Activated CD4-positive, alpha-beta T cell treated with anti-CD3 and anti-CD28 coated beads, Interleukin-2, amount 50 U/mL, for 4 hours (primary cell): Measurements from ENCODE around the gene FAM149B1.
A peak's percentile ranks its signal among the peaks of the same experiment; 100 is the strongest.
"Not testable (repeated sequence)": the region's sequence is repeated elsewhere in the genome, so short reads cannot be mapped to it uniquely, and the experiment has no call there.

ENCODE experiments used
- DNase-seq, 2 experiments: peaks; one replicate each; pipeline ENCODE4 v3.0.0-alpha.2; 2020

FAM149B1 gene

DNA sequence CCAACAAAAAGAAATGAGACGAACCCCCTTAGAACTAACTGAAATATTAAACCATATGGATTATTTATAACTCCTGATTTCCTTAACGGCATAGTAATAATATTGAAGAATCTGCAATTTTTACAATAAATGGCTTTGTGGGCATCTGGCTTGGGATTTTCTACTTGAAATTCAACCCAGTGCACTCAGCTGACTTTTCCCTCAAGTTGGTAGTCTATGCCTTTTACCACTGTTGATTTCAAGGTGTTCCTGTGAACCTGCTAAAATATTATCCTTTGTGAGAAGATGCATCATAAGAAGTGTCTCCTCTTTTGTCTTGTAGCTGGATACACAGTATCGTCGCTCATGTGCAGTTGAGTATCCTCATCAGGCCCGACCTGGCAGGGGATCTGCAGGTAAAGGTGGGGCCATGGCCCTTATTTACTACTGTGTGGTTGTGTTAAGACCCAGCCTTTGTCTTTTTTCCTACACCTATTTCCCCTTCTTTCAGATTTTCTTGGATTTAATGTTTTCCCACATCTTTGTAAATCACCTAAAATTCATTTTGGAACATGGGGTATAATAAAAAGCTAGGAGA lies 71.2 kb downstream of the FAM149B1 start:
- no peak for DNase-seq

DNA sequence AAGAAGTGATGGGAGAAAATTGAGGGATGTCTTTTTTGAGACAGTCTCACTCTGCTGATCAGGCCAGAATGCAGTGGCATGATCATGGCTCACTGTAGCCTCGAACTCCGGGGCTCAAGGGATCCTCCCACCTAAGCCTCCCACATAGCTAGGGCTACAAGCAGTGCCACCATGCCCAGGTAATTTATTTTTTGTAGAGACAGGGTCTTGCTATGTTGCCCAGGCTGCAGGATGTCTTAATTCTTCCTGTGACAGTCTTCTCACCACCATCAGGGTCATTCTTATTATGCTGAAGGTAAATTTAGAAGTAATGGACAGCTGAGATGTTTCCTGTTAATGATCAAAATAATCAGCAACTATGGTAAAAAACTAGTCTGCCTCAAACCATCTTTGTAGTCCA lies 72.0 kb downstream of the FAM149B1 start:
- DNase-seq: no peak

DNA sequence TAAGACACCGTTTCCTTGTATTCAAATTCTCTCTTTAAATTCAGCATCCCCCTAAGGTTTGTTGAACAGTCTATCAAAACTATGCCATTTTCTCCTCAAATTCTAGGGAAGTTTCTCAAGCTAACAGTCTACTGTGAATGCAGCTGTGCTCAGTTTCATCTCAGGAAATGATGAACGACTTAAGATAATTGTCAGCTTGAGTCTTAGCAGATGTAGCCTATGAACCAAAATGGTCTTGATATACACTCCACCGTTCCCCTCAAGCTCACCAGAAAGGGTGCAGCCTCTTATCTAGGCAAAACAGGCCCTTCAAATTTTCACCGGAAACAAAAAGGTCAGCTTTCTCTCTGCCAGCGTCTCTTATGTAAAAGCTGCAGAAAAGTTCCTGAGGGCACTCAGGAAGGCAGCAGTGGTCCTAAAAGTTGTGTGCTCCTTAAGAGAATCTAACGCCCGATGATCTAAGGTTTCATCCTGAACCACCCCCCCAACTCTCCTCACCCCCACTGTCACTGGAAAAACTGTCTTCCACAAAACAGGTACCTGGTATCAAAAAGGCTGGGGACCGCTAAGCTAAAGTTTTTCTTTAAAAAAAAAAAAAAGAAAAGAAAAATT lies 77.1 kb downstream of the FAM149B1 start:
- no peak for DNase-seq

DNA sequence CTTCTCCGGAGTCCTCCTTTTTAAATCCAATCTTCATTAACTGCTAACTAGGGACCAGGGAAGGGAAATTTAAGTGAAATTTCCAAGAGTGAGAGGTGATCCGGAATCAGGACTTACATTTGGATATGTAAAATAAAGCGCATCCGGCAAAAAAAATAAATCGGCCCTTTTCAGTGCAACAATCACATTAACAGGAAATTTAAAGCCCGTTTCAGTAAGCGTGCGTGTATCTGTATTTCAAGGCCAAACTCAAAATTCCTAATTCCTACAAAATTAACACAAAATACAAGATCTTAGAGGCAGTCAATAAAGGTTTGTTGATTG lies 78.4 kb downstream of the FAM149B1 start:
- no peak for DNase-seq

DNA sequence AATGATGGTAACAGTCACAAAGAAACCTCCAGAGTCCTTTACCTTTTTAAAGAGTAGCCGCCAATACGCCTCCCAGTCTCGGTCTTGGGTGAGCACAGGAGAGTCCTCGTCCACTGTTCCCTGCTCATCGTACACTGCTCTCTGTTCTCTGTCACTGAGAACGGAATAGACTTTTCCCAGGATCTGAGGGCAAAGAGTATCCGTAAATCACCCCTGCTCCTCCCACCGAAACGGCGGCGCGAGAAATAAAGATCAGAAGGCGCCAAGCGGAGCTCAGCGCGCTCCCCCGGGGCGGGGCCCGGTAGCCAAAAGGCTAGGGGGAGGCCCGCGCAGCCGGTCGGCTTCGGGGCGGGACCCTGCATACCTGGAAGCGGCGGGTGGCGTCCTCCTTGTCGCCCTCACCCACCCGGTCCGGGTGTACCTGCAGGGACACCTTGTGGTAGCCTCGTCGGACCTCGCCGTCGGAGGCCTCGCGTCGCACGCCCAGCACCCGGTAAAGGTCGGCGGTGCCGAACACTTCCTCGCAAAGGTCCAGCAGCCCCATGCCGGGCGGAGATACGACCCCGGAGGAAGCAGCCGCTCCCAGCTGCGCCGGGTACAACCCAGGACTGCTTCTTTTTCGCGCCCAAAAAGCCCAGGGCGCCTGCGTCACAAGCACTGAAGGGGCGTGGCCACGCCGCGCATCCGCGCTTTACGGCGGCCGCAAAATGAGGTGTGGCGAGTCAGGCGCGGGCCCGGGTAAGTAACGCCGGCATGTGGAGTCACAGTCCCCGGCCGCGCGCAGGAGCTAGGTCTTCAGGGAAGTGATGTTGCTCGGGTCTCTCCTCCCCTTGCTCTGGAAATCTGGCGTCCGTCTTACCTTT lies 79.0 kb downstream of the FAM149B1 start, which contains the start of gene DNAJC9:
Gene DNAJC9, minus strand, starts transcription at position 610 of the 863 bp plus-strand sequence. Its CDS starts 66 bp downstream, at position 544.
- peak; percentile 95 to 96 for DNase-seq

DNA sequence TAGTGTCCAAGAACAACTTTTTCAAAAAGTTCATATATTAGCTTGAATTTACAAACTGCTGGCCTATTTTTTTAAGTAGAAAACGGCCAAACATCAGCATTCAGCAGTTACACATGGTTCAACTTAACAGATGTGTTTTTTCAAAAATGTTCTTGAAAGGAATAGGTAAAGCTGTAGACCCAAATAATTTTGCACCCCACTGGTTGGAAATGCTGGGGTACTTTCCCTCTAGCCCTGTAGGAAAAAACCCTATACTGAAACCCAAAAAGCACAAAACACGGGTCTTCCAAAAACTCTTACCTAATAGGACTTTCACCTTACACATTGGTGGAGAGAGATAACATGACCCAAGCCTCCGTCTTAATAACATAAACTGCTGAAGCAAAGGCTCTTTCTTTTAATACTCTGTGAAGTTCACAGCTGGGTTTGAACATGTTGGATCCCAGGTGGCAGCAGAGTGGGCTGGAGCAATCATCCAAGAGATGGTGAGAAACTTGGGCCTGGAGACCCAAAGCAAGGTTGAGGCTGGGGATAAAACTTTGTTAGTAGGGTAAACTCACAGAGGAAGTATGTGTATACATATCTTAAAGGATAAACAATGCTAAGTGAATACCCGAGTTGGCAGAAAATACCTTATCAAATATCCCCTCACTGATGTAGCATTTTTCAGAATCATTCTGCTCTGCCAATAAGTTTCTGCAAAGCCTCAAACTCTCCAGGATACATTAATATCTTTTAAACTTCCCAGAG lies 79.8 kb downstream of the FAM149B1 start:
- no peak for DNase-seq

DNA sequence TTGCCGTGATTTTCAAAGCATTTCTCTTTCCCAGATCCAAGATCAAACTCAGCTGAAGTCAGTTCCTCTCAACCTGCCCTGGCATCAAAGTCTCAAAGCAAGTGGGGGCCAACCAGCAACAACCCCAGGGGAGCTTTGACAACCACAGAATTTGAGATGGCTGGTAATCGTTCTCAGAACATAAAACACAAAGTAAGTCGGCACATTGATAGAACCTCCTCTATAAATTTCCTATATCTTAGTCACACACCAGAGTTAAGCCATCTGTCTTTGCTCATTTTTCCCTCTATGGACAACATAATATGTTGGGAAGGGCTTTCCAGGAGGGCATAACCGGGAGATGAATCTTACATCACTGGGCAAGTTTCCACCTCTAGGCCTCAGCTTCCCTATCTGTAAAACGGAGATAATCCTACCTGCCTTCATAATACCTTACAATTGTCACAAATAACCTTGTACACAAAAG lies 80.4 kb downstream of the FAM149B1 start:
- no peak for DNase-seq

DNA sequence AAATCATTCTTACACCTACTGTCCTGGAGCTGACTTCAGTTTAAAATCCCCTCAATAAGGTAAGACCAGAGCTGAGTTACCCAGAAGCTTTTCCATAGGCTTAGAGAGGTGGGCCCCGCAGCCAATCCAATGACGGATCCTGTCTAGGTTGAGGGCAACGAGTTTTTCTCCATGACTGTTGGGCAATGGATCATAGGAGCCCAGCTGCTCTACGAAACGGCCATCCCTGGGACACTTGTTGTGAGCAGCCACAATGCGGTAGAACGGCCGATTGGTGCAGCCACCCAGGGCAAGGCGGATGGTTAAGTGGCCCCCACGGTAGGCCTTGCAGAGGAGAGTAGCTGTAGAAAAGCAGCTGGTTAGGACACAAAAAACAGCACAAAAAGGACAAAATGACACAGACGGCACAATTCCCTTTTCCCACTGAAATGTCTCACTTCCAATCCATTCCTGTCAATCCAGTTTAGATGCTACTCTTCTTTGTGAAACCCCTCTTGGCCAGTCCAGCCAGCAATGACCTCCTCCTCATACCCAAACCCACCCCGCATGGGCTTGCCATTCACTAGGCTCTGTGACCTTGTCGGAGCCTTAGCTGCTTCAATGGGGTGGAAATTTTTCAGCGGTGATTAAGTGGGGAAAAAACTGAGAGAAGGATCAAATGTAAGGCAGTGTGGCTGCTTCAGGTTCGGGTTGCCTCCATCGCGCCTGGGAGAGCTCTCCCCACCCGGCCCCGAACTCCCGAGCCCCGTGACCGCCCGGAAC lies 83.9 kb downstream of the FAM149B1 start:
- DNase-seq: no peak

DNA sequence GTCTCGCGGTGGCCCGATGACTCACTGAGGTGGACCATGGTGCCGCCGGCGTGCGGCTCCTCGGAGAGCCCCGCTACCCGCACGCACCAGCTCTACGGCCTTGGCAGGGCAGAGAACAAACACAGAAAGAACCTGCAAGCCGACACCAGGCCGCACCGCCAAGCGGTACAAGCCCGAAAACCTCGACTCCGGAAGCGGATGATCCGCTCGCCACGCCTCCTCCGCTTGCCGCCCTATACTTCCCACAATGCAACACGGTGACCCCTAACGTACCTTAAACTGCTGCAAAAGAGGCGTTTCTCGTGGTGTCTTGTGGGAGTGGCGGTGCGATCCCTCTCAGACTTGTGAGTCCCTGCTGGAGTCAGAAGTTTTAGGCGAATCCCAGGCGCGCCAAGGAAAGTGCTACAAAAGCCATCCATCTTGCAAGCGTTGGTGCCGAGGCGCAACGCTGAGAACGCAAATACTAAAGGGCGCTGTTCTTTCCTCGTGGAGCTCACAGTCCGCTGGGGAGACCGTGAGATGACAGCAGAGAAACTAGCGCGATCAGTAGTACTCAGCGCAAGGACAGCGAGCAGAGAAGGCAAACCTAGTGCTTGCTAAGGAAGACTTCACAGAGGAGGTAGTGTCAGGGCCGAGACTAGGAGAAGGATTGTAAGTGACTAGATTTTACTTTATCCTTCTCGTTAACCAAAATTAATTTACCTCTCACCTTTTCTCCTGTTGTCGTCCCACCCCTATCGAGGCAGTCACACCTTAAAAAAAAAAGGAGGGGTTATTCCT lies 84.7 kb downstream of the FAM149B1 start, which contains the start of gene MRPS16:
Gene MRPS16, minus strand, starts transcription at position 200 of the 780 bp plus-strand sequence. Its CDS starts 162 bp downstream, at position 38.
- peak; percentile 88 to 90 for DNase-seq

DNA sequence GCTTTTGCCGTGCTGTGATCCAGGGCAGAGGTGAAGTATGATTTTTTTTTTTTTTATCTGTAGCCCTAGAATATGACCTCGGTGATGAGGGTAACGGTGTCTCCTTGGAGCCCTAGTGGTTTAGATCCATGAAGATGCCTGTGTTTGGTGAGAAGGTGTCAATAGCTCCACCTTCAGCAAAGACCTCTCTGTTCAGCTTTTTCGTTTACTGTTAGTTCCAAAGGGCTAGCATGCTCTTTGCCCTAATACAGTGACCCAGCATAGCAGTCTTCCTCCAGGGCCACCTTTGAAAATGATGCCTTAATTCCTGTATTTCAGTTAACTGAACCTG lies 85.3 kb downstream of the FAM149B1 start:
- no peak for DNase-seq

DNA sequence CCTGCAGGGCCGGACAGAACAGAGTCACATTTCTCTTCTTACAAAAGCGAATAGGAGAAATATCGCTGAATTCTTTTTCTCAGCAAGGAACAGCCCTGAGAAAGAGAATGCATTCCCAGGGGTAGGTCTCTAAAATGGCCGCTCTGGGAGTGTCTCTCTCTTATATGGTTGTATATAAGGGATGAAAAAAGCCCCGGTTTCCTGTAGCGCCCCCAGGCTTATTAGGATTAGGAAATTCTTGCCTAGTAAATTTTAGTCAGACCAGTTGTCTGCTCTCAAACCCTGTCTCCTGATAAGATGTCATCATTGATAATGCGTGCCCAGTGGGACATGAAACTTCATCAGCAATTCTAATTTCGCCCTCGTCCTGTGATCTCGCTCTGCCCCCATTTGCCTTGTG lies 90.7 kb downstream of the FAM149B1 start:
- not testable (repeated sequence) for DNase-seq

DNA sequence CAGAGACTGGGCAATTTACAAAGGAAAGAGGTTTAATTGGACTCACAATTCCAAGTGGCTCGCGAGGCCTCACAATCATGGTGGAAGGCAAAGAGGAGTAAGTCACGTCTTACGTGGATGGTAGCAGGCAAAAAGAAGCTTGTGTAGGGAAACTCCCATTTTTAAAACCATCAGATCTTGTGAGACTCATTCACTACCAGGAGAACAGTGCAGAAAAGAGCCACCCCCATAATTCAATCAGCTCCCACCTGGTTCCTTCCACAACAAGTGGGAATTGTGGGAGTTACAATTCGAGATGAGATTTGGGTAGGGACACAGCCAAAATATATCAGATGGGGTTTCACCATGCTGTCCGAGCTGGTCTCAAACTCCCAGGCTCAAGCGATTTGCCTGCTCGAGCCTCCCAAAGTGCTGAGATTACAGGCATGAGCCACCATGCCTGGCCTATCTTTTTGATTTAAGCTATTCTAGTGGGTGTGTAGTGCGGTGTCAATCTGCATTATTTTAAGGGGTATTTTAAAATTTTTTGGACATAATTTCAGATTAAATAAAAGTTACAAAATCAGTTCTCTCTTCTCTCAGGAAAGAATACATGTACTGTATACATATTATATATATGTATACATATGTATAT lies 93.6 kb downstream of the FAM149B1 start:
- DNase-seq: no peak

DNA sequence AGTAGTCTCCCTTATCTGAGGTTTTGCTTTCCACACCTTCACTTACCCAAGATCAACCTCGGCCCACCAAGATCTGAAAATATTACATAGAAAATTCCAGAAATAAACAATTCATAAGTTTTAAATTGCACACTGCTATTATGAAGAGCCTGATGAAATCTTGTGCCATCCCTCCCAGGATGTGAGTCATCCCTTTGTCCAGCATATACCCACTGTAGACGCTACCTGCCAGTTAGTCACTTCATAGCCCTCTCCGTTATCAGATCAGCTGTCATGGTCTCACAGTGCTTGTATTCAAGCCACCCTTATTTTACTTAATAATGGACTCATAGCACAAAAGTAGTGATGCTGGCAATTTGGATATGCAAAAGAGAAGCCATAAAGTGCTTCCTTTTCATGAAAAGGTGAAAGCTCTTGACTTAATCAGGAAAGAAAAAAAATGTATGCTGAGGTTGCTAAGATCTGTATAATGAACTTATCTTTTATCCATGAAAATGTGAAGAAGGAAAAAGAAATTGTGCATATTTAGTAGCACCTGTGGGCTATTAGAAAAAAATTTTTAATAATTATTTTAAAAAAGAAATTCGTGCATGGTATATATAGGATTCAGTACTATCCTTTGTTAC lies 94.3 kb downstream of the FAM149B1 start:
- no peak for DNase-seq

DNA sequence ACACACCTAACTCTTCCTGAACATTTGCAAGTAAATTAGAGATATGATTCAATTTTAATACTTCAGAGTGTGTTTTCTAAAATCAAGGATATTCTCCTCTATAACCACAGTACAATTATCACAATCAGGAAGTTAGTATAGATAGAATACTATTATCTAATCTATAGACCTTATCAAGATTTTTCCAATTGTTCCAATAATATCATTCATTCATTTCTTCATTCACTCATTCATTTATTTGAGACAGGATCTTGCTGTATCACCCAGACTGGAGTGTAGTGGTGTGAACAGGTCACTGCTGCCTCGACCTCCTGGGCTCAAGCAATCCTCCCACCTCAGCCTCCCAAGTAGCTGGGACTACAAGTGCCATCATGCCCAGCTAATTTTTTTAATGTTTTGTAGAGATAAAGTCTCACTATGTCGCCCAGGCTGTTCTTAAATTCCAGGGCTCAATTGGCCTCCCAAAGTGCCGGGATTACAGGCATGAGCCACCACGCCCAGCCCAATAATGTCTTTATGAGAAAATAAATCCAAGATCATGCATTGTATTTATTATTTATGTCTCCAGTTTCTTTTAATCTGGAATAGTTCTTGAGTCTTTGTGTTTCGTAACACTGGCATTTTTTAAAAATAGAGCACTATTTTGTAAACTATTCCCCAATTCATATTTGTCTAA lies 95.1 kb downstream of the FAM149B1 start:
- DNase-seq: no peak

DNA sequence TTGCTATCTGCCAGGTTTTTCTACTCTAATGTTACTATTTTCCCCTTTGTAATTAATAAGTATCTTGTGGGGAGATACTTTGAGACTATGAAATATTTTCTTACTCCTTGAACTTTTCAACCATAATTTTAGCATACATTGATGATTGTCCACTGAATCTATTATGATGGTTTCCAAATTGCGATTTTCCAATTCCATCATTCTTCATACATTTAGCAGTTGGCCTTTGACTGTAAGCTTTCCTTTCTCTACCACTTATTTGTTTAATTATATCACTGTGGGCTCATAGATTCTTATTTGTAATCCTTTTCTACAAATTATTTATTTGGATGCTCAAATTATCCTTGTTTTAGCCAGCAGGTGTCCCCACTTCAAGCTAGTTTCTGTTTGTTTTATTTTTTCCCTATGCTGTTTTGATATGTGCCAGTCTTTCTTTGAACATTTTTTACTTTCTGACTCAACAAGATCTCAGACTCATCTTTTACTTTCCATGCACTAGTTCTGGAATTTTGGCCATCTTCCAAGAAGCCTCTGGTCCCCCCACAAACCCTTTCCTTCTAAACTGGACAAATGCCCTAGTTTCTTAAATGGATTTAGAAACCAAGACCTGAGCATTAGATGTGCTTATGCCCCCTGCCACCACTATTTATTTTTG lies 95.9 kb downstream of the FAM149B1 start:
- DNase-seq: no peak

DNA sequence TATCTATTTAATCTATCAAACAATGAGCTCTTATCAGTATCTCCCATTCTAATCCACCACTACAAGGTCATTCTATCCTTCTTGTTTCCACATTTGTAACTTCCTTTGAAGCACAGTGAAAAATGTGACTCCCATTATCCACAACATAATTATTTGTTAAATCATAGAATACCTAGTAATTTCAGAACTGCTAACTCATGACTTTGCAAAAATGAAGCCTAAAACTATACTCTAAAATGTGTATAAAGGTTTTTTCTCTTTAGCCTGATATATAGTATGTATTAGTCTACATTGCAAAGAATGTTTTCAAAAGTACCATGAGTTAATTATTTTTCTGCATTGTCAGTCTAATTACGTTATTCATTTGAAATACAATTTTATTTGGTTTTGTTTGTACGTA lies 96.5 kb downstream of the FAM149B1 start:
- DNase-seq: no peak

DNA sequence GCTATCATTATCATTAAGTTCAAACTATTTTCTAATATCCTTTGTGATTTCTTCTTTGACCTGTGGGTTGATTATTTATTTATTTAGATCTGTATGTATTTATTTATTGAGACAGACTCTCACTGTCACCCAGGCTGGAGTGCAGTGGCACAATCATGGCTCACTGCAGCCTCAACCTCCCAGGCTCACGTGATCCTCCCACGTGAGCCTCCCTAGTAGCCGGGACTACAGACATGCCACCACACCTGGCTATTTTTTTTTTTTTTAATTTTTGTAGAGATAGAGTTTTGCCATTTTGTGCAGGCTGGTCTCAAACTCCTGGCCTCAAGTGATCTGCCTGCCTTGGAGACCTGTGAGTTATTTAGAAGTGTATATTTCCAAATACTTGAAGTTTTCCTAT lies 113.2 kb downstream of the FAM149B1 start:
- DNase-seq: no peak

DNA sequence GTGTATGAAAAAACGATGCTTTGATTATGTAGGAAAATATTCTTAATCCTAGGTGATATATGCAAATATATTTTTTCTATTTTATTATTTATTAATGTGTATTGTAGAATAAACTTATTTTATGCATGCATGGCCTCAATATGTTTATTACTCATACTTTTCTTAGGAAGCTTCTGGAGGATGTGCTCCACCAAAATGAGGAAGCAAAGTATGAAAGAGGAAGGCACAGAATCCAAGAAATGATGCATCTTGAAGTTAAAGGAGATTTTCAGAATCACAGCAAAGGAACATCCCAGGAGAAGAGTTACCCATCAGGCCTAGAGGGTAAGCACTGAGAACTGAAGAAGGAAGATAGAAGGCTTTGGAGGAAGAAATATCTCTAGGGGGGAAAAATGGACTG lies 119.5 kb downstream of the FAM149B1 start:
- no peak for DNase-seq

DNA sequence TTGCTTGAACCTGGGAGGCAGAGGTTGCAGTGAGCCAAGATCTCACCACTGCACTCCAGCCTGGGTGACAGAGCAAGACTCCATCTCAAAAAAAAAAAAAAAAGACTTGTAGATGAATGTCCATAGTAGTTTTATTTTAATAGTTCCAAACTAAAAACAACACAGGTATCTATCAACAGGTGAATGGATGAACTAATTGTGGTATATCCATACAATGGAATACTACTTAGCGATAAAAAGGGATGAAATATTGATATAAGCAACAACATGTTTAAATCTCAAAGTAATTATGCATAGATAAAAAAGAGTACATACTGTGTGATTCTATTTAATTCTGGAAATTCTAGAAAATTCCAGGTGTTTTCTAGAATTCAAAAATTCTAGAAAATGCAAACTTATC lies 122.0 kb downstream of the FAM149B1 start:
- DNase-seq: no peak

DNA sequence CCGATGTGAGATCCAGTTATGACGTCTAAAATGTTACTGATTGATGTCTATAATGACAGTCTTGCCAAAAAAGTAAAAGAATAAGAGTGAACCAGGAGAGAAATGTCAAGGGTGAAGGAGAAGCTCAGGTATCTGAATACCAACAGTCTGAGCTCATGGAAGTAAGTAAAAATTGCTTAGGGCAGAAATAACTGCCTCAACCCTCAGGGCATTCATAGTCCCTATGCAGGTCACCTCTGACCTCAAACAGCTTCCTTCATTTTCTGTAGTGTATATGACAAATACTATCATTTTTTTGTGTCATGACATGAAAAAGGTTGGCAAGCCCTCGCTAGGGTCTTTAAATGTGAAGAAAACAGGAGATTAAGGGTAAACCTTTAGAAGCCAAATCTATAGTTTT lies 125.5 kb downstream of the FAM149B1 start:
- DNase-seq: no peak
